ENCODE measurements around the gene UMAD1. TPM values are rescaled to one million over a fixed set of nuclear protein-coding genes. Genes with fewer than 3 reads are reported as not detected.
A peak's percentile ranks its signal among the peaks of the same experiment; 100 is the strongest.

UMAD1 gene
- total RNA-seq, 1 donor from 2014 or later = 13.9 TPM

DNA sequence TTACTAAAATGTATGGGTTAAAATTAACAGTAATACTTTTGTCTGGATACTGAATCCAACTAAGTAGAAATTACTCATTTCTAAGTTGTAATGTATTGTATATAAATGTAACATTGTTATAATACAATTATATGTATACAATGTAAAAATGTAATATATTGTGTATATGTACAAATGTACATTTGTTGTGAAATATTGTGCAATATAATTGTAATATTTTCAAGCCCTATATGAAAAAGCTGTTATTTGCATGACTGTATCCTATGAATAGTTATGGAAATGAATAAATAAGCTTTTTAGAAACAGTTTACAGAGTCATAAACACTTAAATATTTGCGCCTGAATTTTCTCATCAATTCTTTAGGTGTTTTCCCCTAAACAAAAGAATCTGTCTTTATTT lies 20.3 kb upstream of the UMAD1 start:
- no peaks in the 10 kb centered on the region for H3K27me3 Mint-ChIP-seq
- peaks cover 1% of the 10 kb centered on the region for H3K4me1 Mint-ChIP-seq
- H3K36me3 Mint-ChIP-seq (ENCODE audit: low read depth) = no peaks in the 10 kb centered on the region
- H3K4me3 Mint-ChIP-seq = no peak overlapping the region
- H3K27ac Mint-ChIP-seq = no peak overlapping the region
- no peak for ATAC-seq (ENCODE audit: low read depth)
- H3K9me3 Mint-ChIP-seq = no peaks in the 10 kb centered on the region
- TF ChIP-seq, protein P1, sequence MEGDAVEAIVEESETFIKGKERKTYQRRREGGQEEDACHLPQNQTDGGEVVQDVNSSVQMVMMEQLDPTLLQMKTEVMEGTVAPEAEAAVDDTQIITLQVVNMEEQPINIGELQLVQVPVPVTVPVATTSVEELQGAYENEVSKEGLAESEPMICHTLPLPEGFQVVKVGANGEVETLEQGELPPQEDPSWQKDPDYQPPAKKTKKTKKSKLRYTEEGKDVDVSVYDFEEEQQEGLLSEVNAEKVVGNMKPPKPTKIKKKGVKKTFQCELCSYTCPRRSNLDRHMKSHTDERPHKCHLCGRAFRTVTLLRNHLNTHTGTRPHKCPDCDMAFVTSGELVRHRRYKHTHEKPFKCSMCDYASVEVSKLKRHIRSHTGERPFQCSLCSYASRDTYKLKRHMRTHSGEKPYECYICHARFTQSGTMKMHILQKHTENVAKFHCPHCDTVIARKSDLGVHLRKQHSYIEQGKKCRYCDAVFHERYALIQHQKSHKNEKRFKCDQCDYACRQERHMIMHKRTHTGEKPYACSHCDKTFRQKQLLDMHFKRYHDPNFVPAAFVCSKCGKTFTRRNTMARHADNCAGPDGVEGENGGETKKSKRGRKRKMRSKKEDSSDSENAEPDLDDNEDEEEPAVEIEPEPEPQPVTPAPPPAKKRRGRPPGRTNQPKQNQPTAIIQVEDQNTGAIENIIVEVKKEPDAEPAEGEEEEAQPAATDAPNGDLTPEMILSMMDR (IDR thresholded peaks at IDR 0.05) = no peak
- intact Hi-C loops (cut with micrococcal nuclease) = no loop called here
- POLR2A ChIA-PET = no interaction called here
- no peak for DNase-seq
- CTCF ChIA-PET = no interaction called here

DNA sequence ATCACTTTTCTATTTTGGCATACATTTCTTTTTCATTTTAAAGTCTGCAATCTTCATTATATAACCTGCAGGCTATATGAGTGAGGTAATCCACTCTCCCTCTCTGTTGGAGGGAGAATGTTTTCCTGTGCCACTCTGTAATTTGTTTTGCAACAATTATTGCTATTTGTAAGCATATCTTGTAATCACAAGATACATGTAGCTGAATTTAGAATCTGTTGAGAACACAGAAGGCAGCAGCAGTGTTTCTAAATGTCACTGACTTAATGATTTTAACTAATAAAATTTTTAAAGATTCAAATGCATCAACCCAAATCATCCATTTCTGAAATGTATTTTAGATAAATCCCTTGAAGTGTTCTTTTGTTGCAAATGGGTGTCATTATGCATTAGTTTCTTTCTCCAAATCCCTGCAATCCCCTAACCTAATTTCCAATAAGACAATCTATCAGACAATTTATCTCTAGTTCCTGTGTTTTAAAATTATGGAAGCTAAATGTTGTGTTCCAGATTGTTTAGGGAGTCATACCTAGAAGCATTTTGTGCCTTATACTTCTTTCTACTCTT lies 19.8 kb upstream of the UMAD1 start:
- ChIA-PET POLR2A (no interaction called here), CTCF (no interaction called here)
- H3K9me3 Mint-ChIP-seq = peaks cover 1% of the 10 kb centered on the region

DNA sequence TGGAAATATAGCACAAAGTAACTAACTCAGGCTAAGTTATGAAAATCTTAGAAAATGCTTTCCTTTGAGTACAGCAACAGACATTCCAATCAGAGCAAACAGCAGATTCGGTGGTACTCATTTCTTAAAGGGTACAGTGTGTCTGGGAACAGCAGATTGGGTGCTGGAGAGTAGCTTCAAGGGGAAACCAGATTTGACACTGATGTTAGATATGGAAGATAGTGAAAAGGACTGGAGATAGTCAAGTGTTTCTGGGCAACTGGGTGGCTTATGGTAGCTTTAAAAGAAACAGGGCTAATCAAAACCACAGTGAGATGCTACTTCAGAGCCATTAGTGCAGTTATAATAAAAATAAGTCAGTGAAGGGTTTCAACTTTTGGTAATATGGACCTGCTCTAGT lies 12.1 kb upstream of the UMAD1 start:
- ATAC-seq (ENCODE audit: low read depth) (no peak), DNase-seq (no peak)
- Mint-ChIP-seq H3K27ac (no peak overlapping the region), H3K36me3 (ENCODE audit: low read depth) (peaks cover 5% of the 10 kb centered on the region), H3K4me1 (no peaks in the 10 kb centered on the region), H3K4me3 (no peak overlapping the region), H3K9me3 (peaks cover 16% of the 10 kb centered on the region), H3K27me3 (no peaks in the 10 kb centered on the region)
- TF ChIP-seq, protein P1 (IDR thresholded peaks at IDR 0.05) = no peak
- POLR2A ChIA-PET = no interaction called here
- intact Hi-C loops (cut with micrococcal nuclease) = no loop called here
- CTCF ChIA-PET = no interaction called here

More for the DNA sequence above, 19.8 kb upstream of the UMAD1 start:
- no peak for ATAC-seq (ENCODE audit: low read depth)
- Mint-ChIP-seq H3K27me3 (no peaks in the 10 kb centered on the region), H3K4me3 (no peak overlapping the region), H3K36me3 (ENCODE audit: low read depth) (no peaks in the 10 kb centered on the region), H3K27ac (no peak overlapping the region), H3K4me1 (no peaks in the 10 kb centered on the region)
- intact Hi-C loops (cut with micrococcal nuclease) = no loop called here
- DNase-seq = no peak
- TF ChIP-seq, protein P1 (IDR thresholded peaks at IDR 0.05) = no peak

DNA sequence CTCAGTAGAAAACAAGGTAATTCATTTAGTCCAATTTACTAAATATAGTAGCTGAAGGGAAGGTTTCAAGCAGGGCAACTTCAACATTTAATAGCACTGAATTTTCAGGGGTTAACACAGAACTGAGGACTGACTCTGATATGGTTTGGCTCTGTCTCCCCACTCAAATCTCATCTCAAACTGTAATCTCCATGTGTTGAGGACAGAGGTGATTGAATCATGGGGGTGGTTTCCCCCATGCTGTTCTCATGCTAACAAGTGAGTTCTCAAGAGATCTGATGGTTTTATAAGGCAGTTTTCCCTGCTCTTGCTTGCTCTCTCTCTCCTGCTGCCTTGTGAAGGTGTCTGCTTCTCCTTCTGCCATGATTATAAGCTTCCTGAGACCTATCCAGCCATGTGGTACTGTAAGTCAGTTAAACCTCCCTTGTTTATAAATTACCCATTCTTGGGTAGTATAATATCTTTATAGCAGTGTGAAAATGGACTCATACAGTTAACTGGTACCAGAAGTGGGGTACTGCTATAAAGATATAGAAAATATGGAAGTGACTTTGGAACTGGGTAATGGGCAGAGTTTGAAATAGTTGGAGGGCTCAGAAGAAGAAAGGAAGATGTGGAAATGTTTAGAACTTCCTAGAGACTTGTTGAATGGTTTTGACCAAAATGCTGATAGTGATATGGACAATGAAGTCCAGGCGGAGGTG lies 9.8 kb upstream of the UMAD1 start:
- ChIA-PET CTCF (no interaction called here), POLR2A (interaction anchor here (0.6 kb wide), 1 partner anchor 34 kb away, joined by 3 read pairs; no protein-coding TSS in a partner anchor)
- TF ChIP-seq, protein P1 (IDR thresholded peaks at IDR 0.05) = no peak
- intact Hi-C loops (cut with micrococcal nuclease) = no loop called here
- no peak for DNase-seq
- H3K27me3 Mint-ChIP-seq = no peaks in the 10 kb centered on the region
- no peak for ATAC-seq (ENCODE audit: low read depth)
- H3K4me1 Mint-ChIP-seq = no peaks in the 10 kb centered on the region
- peaks cover 14% of the 10 kb centered on the region for H3K9me3 Mint-ChIP-seq
- no peak overlapping the region for H3K4me3 Mint-ChIP-seq
- peaks cover 13% of the 10 kb centered on the region for H3K36me3 Mint-ChIP-seq (ENCODE audit: low read depth)
- no peak overlapping the region for H3K27ac Mint-ChIP-seq

DNA sequence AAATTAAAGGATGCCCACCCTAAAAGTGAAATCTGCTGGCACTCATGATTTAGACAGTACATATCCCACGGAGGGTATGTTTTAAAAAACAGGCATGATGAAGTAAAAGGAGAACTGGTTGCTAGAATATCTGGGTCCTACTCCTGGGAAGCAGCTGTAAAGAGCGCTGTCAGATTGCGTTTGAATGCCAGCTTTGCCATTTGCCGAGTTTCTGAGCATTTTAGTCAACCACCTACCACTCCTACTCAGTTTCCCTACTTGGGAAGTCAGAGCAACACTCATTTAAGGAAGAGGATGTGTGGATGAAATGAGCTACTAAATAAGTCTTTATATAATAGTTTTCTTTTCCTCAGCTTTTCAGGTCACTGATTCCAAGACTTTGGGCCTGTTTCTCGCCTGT lies 1.1 kb upstream of the UMAD1 start:
- peaks cover 55% of the 10 kb centered on the region for H3K36me3 Mint-ChIP-seq (ENCODE audit: low read depth)
- peaks cover 38% of the 10 kb centered on the region for H3K4me1 Mint-ChIP-seq
- H3K27ac Mint-ChIP-seq = peak overlapping the region; percentile 97

More for the DNA sequence above, 1.1 kb upstream of the UMAD1 start:
- H3K9me3 Mint-ChIP-seq = no peaks in the 10 kb centered on the region
- POLR2A ChIA-PET = interaction anchor here (1.0 to 2.6 kb wide), 10 partner anchors 42 to 538 kb away, joined by 3 to 43 read pairs (median 7); partner anchors contain the start of genes C1GALT1 and GLCCI1
- intact Hi-C loops (cut with micrococcal nuclease) = no loop called here
- no peaks in the 10 kb centered on the region for H3K27me3 Mint-ChIP-seq
- CTCF ChIA-PET = interaction anchor here (0.8 to 2.2 kb wide), 2 partner anchors 42 to 551 kb away, joined by 3 to 8 read pairs; no protein-coding TSS in a partner anchor
- ATAC-seq (ENCODE audit: low read depth) (no peak), DNase-seq (no peak)
- TF ChIP-seq, protein P1 (IDR thresholded peaks at IDR 0.05) = no peak
- H3K4me3 Mint-ChIP-seq = peak overlapping the region; percentile 97

All from activated B cell treated with CpG ODN at 0.5 μM for 24 hours (primary cell).